ENCODE data around the gene CFHR1.

- TF ChIP-seq POLR2AphosphoS5 (IDR thresholded peaks at IDR 0.05; ENCODE audit: borderline replicate concordance, low read depth, low read length): no peak
- no peak for TF ChIP-seq EZH2 (IDR thresholded peaks at IDR 0.05)
- TF ChIP-seq FOXP2 (optimal IDR thresholded peaks at IDR 0.05; ENCODE audit: control extremely low read depth, extremely low read length, insufficient read depth): no peak
These were observed 10.8 kb upstream of the CFHR1 start for GRCh38 chr1:196808529-196809235.

Measured in SK-N-MC (cell line).